Cardiac fibroblast (primary cell): ENCODE data around the gene BAG5.
A peak's percentile ranks its signal among the peaks of the same experiment; 100 is the strongest.
"Not testable (repeated sequence)": the region's sequence is repeated elsewhere in the genome, so short reads cannot be mapped to it uniquely, and the experiment has no call there.

Source experiments
- DNase-seq, 2 donors: peaks; one replicate each; pipeline versions ENCODE4 v3.0.0 to v3.0.0-alpha.2; 2010; ENCODE audit warnings: low read depth in 2 of 2
- H3K4me3 ChIP-seq, 2 donors: replicated peaks in 1 of 2; 1 replicate in 1 of 2; 2 replicates in 1 of 2; pipeline ENCODE4 v1.5.1; 2011; ENCODE audit warnings: low read depth in 2 of 2, low read length in 2 of 2, mild to moderate bottlenecking in 2 of 2, moderate library complexity in 1 of 2
- TF ChIP-seq, protein P1 (sequence below): IDR thresholded peaks from one replicate; pipeline ENCODE4 v1.5.1; 2011; ENCODE audit warnings: low read depth, mild to moderate bottlenecking, low read length, inconsistent platforms

BAG5 gene, protein sequence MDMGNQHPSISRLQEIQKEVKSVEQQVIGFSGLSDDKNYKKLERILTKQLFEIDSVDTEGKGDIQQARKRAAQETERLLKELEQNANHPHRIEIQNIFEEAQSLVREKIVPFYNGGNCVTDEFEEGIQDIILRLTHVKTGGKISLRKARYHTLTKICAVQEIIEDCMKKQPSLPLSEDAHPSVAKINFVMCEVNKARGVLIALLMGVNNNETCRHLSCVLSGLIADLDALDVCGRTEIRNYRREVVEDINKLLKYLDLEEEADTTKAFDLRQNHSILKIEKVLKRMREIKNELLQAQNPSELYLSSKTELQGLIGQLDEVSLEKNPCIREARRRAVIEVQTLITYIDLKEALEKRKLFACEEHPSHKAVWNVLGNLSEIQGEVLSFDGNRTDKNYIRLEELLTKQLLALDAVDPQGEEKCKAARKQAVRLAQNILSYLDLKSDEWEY

DNA sequence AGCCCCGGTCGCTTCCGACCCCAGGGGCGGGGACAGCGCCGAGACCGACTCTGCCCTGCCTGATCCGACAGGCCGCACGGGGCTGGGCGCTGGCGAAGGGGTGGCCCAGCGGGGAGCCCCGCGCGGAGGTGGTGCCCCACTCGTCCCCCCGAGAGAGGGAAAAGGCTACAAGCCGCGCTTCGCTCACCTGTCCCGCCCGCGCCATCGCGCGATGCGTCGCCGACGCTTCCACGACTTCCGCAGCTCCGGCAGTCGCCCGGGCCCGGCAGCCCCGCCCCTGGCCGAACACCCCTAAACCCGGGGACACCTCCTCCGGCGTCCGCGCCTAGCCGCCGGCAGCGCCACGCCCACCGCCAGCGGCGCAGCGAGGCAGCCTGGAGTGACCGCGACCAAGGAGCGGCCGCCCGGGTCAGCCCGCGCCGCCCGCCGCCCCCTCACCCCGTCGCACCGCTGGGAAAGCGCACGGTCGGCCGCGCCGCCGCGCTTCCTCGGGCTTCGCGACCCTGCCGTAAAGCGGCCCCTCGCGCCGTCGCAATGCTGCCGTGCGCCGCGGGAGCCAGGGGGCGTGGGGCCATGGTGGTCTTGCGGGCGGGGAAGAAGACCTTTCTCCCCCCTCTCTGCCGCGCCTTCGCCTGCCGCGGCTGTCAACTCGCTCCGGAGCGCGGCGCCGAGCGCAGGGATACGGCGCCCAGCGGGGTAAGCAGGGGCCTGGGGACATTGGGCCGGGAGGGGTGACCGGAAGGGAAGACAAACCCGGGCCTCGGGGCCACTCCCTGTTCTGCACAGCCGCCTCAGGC, at the start of gene BAG5, which contains the start of gene COA8:
BAG5 (minus strand) TSS at position 229 of the 797 bp plus-strand sequence. CDS start 1,493 bp downstream, outside the sequence.
COA8 (plus strand) TSS at position 532 of the 797 bp plus-strand sequence; CDS start at position 574, 42 bp downstream.
- TF ChIP-seq, protein P1, sequence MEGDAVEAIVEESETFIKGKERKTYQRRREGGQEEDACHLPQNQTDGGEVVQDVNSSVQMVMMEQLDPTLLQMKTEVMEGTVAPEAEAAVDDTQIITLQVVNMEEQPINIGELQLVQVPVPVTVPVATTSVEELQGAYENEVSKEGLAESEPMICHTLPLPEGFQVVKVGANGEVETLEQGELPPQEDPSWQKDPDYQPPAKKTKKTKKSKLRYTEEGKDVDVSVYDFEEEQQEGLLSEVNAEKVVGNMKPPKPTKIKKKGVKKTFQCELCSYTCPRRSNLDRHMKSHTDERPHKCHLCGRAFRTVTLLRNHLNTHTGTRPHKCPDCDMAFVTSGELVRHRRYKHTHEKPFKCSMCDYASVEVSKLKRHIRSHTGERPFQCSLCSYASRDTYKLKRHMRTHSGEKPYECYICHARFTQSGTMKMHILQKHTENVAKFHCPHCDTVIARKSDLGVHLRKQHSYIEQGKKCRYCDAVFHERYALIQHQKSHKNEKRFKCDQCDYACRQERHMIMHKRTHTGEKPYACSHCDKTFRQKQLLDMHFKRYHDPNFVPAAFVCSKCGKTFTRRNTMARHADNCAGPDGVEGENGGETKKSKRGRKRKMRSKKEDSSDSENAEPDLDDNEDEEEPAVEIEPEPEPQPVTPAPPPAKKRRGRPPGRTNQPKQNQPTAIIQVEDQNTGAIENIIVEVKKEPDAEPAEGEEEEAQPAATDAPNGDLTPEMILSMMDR: no peak
- peak within 1 kb of the TSS; percentile 91 to 94 for H3K4me3 ChIP-seq
- DNase-seq: peak; percentile 77 to 85

DNA sequence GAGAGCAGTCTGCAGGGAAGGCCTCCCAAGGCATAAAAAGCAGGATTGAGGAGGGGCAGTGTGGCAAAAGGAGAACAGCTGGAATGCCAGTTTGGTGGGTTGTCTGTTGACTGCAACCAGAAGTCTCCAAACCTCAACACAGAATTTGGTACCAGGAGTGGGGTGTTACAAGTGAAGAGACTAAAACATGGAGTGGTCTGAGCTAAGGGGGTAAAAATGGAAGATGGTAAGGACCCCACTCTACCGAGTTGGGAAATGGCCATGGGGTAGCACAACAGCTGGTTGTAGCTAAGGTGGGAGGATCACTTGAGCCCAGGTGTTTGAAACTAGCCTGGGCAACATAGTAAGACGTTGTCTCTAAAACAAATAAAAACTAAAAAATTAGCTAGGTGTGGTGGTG, 48.8 kb upstream of the BAG5 start:
- TF ChIP-seq, protein P1: no peak
- no peak for DNase-seq
- H3K4me3 ChIP-seq: no peak overlapping the region

DNA sequence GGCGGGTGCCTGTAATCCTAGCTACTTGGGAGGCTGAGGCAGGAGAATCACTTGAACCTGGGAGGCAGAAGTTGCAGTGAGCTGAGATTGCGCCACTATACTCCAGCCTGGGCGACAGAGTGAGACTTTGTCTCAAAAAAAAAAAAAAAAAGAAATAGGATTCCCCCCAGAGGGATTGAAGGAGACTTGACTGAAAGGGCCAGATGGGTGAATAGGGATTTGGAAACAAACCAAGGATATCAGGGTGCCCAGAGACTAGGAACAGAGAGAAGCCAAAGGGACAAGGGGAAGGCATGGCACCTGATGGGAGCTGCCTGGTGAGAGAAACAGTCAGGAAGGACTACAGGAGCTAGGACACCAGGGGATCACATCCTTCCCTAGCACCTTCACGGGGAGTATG, 46.6 kb upstream of the BAG5 start:
- H3K4me3 ChIP-seq, DNase-seq: not testable (repeated sequence)

DNA sequence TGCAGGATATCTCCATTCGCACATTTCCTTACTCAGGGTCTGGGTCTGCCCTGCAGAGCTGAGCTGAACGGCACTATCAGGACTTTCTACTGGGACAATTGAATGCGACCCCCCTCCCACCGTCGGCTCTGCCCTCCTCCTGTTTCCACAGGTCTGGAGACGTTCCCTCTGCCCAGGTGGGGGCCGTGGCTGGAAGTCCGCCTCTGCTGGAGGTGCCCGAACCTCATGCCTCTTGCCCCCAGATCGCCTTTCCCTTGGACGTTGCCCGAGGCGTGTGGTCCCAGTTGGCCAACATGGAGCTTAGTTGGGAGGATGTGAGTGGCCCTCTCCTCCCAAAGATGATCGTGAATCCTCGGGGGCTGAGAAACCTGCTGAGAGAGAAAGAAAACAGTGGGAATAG, 45.4 kb upstream of the BAG5 start:
- H3K4me3 ChIP-seq: peak overlapping the region in 1 of 2 donors; percentile 27
- TF ChIP-seq, protein P1: no peak
- DNase-seq: no peak

DNA sequence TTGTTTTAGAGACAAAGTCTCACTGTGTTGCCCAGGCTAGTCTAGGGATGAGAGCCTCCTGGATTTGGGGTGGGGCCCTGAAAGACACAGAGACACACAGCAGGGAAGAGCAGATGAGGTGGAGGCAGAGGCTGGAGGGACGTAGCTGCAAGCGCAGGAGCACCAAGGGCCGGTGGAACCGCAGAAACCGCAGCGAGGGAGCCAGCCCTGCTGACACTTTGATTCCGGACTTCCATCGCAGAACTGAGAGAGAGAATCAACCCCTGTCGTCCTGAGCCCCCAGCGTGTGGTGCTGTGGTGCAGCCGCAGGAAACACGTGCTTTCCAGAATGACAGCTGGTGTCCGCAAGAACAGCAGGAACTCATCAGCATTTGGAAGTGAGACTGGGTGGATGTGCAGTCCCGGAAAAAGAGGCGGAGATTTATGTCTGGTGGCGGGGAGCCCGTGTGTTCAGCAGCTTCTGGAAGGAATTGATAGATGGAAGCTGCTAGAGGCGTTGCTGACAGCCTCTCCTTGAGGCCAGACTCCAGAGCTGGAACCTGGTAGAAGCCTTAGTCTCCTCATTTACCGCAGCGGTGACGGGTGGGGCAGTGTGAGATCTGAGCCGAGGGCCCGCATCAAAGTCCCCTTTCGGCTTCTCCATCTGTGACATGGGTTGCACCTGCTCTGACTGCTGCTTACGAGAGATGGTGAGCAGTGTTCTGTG, 44.7 kb upstream of the BAG5 start:
- TF ChIP-seq, protein P1: peak; percentile 22
- H3K4me3 ChIP-seq: peak overlapping the region; percentile 17 to 27

DNA sequence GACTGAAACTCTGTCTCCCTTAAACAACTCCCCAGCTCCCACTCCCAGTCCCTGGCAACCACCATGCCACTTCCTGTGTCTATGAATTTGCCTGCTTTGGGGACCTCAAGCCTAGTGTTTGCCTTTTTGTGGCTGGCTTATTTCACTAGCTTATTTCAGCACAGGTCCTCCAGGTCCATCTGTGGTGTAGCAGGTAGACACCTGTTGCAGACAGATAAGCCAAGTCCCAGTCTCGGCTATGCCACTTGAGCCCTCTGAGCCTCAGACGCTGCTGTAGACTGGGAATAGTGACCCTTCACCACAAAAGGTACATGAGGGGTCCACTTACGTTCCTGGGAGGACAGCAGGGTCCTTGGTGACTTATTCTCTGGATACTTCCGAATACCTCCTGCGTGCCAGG, 42.2 kb upstream of the BAG5 start:
- TF ChIP-seq, protein P1: no peak
- no peak for DNase-seq

More for the DNA sequence above, 44.7 kb upstream of the BAG5 start:
- peak; percentile 79 to 90 for DNase-seq

DNA sequence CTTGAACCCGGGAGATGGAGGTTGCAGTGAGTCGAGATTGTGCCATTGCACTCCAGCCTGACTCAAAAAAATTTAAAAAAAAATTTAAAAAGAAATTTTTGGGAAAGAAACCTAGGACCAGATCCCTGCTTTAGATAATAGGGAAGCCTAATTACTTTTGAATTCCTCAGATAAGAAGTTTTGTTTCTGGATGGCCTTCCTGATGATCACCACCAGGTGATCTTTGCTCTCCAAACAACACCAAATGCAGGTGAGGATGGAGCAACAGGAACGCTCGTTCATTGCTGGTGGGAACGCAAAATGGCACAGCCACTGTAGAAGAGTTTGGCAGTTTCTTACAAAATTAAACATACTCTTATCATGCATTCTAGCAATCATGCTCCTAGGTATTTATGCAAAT, 38.0 kb upstream of the BAG5 start:
- no peak for DNase-seq
- H3K4me3 ChIP-seq: no peak overlapping the region
- TF ChIP-seq, protein P1: no peak

More for the DNA sequence above, 42.2 kb upstream of the BAG5 start:
- no peak overlapping the region for H3K4me3 ChIP-seq
